Measurements from ENCODE around the gene TMEM125.

GRCh38 chr1:43252225-43252624, 17.6 kb upstream of the TMEM125 start:
- TF ChIP-seq CTCF (IDR thresholded peaks at IDR 0.05; ENCODE audit: insufficient read depth, low read depth, low read length): no peak
- no peak for TF ChIP-seq EZH2 (IDR thresholded peaks at IDR 0.05; ENCODE audit: insufficient read depth, low read length)
